Effector CD8-positive, alpha-beta T cell (primary cell): Measurements from ENCODE around the gene DDX39B.
A peak's percentile ranks its signal among the peaks of the same experiment; 100 is the strongest.
"Not testable (repeated sequence)": the region's sequence is repeated elsewhere in the genome, so short reads cannot be mapped to it uniquely, and the experiment has no call there.

Source experiments
- DNase-seq: peaks from one replicate; lab custom pipeline; 2025; lab: John Stamatoyannopoulos, UW
- total RNA-seq, 4 experiments: gene quantifications; one replicate each; lab custom pipeline; 2026; lab: John Stamatoyannopoulos, UW

DDX39B gene
- 113 to 159 (median 158) reads per million in 4 experiments for total RNA-seq

DNA sequence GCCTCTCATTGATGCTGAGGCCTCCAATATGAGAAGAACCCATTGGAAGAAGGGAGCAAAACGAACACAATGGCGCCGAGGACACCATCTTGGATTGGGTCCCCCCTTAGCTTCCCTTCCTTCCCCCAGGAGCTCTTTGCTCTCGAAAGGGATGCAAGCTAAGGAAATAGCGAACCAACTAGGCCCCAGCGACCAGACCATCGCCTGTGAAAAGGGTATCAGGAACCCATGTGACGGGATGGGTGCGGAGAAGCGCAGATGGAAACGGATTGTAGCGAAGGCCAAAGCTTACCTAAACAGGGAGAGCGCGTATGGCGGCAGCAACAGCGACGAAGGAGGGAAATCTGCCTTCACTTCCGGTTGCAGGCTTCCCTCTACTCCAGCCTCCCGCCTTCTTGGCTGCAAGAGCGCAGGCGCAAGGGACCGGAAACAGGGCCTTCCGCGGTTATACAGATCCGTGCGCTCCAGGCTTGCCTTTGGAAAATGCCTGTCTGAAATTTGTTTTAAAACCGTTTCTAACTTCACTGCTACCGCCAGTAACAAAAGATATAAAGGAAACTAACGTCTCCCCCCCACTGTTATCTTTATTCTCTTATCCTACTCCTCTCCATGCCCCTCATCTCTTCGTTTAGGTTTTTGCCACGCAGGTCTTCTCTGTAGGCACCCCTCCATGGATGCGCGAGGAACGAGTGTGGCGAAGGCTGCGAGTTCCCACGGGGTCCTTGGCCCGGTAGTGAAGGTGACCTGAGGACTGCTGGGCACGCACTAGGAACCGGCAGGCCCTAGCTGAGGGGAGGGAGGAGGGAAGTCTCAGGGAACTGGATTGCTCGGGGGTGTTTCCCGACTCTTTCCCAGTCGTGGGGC, at the start of gene DDX39B:
Gene DDX39B (minus strand): TSS at position 346 of the 864 bp plus-strand sequence. CDS start 1,471 bp downstream, outside the sequence.
- peak; percentile 88 for DNase-seq

DNA sequence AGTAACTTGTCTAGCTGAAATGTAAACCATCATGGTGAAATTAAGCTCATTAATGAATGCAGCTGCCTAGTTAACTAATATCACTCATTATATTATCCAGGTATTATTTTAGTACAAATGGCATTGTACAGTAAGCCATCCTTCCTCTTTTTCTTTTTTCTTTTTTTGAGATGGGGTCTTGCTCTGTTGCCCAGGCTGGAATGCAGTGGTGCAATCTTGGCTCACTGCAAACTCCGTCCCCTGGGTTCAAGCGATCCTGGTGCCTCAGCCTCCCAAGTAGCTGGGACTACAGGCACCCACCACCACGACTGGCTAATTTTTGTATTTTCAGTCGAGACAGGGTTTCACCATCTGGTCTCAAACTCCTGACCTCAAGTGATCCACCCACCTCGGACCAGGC, 48.9 kb upstream of the DDX39B start:
- not testable (repeated sequence) for DNase-seq

DNA sequence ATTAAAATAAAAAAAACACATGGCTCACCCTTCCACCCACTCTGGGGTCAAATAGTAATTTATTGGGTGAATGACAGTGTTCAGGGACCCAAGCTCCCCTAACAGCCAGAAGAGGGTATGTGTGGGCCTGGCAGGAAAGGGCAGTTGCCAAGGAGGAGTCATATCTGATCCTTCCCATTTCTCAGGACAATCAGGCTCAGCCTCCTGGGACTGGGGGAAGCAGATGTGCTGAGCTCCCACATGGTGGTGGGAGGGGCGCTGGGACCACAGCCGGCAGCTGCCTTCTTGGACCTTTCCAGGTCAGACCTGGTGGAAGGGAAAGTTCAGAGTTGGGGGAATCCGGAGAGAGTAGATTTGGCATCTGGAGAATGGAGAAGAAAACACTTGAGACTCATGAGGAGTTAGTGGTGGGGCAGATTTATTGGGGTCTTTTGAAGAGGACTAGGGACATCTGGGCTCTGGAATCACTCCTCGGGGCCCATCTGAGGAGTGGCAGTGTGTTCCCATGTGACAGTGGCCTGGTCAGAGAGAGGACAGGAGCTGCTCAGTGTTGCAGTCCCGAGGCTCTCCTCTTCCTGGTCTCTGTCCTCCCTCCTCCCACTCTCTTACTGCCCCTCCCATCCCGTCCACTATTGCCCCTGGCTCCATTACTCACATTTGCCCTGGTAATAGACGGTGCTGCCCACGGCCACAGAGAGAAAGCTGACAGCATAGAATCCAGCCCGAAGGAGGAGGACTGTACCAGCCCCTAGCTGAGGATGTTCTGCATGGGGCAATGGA, 47.3 kb upstream of the DDX39B start:
- DNase-seq, result no peak

DNA sequence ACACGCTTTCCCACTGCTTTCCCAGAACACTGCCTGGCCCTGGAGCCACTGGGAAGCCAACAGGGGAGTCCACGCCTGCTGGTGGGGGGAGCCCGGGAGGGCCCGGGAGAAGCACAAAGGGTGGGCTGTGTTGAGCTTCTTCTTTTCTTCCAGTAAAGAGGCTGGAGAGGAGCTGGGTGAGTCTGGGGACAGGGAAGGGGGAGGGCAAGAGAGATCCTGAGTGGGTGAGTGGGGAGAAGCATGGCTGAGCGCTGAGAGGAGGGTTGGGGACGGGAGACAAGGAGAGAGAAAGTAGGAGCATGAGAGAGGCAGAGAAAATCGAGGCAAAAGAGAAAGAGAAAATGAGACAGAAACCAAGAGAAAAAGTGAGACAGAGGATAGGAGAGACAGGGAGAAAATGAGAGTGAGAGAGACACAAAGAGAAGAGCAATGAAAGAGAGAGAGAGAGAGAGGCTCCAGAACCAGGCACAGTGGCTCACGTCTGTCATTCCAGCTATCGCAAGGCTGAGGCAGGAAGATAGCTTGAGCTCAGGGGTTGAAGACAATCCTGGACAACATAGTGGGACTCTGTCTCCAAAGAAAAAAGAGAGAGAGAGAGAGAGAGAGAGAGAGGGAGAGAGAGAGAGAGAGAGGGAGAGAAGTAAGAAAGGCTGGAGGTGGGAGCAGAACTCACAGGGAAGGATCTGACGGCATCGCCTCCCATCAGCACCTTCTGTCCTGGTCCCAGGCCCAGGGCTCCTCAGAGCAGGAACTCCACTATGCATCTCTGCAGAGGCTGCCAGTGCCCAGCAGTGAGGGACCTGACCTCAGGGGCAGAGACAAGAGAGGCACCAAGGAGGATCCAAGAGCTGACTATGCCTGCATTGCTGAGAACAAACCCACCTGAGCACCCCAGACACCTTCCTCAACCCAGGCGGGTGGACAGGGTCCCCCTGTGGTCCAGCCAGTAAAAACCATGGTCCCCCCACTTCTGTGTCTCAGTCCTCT, 46.3 kb upstream of the DDX39B start:
- no peak for DNase-seq

DNA sequence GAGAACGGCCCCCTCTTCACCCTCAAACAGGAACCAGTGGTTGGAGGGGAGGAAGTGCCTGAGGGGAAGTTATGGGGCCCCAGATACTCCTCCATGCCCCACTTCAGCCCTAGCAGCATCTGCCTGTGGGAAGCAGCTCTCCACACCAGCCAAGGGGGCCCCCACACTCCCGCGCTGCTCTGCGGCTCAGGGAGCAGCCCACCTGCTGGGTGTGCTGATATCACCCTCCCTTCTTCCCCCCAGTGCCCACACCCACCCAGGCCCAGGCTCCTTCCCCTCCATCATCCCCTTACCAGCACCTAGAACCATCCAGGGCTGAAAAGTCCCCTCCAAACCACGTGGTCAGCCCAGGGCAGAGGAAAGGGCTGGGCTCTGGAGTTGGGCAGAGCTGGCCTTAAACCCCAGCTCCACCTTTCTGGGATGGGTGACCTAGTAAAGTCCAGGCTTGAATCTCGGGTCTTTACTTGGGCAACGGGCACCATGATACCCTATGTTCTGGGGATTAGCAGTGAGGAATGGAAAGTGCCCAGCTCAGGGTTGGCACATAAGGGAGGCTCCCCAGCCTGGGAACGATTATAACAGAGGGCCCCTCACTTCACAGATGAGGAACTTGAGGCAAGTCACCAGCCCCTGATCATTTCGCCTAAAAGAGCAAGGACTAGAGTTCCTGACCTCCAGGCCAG, 44.9 kb upstream of the DDX39B start:
- no peak for DNase-seq

DNA sequence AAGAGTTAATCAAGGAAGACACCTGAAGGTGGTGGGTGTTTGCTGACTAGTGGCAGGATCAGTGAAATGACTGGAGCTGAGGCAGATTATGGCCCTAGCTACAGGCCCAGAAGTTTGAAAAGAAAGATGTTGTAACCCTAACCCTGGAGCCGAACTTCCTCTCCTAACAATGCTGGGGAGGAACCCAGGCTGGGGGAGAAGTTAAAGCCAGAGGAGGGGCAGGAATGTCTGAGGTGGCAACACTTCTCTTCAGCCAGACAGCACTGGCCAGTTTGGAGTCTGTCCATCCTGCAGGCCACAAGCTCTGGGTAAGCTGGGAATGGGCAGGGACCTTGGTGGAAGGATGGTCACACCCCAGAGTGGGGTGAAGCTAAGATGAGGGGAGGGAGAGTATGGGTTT, 44.2 kb upstream of the DDX39B start, which contains the start of gene LST1:
Gene LST1 (plus strand): TSS at position 270 of the 400 bp plus-strand sequence. CDS start 1,023 bp downstream, outside the sequence.
- DNase-seq, result no peak

DNA sequence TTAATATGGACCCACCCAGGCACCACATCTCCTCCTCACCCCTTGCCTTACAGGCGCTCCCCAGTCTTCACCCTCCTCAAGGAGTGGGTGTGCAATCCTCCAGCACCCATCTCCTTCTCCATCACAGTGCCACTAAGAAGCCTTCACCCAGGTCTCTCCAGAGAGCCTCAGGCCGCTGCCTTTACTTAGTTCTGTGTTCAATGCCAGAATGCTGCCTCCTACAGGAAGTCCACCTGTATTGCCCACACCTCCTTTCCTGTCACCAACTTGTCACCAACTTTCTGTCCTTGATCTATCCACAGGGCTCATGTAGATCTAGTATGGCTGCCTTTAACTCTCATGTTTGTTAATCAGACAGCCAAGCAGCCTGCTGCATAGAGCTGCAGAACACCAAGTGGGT, 43.7 kb upstream of the DDX39B start:
- DNase-seq, result no peak

DNA sequence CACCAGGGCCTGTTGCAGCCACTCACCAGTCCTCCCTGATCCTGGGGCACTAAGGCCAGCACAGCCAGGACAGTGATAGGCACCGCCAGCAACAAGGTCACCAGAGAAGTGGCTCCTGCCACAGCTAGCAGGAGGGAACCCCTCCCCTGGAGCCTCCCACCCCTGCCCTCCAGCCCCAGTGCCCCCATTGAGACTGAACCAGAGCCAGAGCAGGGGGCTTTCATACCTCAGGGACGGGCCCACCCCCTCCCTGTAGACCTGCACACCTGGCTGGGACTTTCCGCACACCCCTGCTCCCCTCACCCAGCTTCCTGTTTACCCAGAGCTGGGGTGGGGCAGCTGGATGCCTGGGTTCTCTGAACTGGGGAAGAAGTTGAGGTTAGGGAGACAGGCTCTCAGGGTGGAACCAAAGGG, 40.4 kb upstream of the DDX39B start, which contains the start of gene LTB:
Gene LTB (minus strand): TSS at position 195 of the 414 bp plus-strand sequence. CDS start 7 bp downstream, at position 188.
- DNase-seq, result peak; percentile 70

DNA sequence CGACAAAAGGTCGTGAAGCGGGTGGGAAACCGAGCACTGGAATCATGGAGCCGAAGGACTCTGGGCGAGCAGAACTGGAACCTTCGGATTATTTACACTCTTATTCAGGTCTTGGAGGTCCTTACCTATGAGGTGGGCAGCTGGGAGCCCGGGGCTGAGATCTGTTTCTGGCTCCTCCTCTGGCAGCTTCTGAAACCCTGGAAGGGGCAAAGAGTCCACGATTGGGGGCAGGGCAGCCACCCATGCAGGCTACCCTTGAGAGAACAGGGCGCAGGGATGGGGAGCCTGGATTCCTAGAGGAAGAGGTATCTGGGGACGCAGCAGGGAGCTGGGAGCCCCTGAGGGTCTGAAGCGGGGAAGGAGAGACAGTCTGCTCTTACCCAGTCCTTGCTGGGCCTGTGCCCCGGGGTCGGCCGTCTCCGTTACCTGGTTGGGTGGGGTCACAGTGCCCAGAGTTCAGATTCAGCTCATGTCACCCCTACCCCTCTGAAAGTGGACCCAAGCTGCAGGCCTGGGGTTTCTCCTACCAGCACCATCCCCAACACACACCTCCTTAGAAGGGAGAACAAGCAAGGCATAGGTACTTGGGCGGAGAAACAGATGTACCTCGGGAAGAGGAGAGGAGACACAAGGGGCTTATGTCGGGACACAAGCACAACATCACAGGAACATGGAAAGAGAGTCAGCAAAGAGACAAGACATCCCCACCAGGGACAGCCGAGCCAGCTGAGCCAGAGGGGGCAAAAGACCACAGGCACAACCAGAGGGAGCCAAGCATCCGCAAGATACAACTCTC, 39.8 kb upstream of the DDX39B start:
- DNase-seq, result no peak

DNA sequence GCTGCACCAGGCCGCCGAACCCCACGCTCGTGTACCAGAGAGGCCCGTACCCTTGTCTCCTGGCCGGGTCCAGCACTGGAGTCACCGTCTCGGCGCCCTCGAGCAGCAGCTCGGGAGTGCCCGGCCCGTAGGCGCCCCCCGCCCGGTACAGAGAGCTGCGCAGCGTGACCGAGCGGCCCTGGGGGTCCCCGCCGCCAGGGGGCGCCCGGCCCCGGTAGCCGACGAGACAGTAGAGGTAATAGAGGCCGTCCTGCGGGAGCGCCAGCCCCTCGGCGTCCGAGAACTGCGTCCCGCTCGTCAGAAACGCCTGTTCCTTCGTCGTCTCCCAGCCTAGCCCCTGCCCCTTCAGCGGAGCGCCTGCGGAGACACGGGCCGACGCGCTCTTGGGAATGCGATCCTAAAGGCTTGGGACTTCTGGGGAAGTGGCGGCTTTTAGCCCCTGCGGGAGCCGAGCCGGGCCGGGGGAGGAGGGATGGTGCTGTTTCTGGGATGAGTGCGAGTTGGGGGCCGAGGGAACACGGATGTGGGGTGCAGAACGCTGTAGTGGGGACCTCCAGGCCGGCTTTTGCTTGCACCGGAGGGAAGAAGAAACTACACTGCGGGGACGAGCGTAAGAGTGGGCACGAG, 39.1 kb upstream of the DDX39B start:
- DNase-seq, result peak; percentile 83

DNA sequence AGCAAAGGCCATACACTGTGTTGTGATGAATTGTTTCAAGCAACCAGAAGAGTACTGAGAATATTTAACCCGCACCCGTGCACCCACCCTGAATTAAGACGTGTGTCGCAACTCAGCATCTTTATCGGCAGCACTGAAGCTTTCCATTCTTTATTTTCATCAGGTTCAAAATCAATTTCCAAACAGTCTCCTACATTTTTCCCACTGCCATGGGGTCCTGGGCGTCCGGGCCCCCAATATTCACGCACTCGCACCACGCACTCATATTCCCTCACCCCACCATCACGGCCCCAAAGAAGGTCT, 38.6 kb upstream of the DDX39B start:
- DNase-seq, result no peak

DNA sequence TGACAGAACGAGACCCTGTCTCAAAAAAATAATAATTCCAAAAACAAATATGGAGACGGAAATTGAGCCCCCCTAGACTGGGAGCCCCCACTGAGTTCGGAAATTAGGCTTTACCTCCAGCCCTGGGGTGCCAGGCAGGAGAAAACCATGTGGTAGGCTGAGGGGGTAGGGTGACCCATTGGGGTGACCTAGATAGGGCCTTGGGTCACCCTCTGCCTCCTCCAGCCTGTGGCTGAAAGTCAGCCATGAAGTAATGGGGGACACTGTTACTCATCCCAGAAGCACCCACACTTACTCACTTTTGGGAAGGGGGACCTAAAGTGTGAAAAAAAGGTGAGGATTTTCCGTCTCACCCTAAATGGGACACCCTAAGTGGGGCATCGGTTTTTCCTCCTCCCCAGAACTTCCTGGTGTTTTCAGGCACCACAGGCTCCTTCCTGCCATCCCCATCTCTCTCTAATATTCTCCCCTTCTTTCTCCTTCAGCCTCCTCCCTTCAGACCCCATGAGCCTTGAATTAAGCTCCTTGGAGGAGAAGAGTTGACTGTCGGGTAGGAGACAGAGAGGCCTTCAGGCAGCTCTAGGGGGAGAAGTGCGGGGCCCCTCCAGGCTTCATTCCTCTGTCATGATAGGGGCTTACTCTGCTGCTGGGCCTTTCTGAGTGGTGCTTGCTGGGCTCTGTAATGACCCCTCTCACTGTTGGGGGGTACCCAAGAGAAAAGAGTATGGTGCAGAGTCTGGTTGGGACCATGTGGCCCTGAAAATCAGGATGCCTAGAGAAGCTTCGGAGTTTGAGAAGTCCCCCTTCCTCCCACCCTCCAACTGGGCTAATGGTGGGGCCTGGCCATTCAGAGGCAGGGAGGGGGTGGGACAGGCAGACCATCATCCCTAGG, 38.0 kb upstream of the DDX39B start:
- DNase-seq, result no peak

DNA sequence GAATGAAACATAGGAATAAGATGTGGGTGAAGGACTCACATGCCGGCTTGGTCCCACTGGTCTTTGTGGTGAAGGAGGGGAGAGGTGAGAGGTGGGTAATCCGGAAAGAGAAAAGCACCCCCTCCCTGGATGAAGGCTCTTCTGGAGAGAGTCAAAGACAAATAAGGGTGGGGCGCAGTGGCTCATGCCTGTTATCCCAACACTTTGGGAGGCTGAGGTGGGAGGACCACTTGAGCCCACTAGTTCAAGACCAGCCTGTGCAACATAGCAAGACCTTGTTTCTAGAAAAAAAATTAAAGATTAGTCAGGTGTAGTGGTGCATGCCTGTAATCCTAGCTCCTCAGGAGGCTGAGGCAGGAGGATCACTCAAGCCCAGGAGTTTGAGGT, 37.3 kb upstream of the DDX39B start:
- no peak for DNase-seq

DNA sequence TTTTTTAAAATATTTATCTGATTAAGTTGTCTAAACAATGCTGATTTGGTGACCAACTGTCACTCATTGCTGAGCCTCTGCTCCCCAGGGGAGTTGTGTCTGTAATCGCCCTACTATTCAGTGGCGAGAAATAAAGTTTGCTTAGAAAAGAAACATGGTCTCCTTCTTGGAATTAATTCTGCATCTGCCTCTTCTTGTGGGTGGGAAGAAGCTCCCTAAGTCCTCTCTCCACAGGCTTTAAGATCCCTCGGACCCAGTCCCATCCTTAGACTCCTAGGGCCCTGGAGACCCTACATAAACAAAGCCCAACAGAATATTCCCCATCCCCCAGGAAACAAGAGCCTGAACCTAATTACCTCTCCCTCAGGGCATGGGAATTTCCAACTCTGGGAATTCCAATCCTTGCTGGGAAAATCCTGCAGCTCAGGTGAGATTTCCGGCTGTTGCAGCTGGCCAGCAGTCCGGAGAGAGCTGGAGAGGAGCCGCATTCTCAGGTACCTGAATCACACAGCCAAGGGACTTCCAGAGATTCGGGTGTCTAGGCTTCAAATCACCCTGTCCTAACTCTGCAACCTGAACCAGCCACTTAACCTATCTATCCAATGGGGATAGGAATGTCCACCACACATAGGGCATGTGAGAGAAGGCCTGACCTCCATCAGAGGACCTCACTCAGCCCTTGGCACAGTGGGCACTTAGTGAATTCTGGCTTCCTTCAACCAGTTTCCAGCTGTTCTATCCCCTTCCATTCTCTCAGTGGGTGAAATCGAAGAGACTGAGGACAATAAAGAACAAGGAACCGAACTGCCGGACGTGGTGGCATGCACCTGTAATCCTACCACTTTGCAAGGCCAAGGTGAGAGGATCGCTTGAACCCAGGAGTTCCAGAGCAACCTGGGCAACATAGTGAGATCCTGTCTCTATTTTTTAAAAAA, 36.6 kb upstream of the DDX39B start:
- DNase-seq, result no peak

DNA sequence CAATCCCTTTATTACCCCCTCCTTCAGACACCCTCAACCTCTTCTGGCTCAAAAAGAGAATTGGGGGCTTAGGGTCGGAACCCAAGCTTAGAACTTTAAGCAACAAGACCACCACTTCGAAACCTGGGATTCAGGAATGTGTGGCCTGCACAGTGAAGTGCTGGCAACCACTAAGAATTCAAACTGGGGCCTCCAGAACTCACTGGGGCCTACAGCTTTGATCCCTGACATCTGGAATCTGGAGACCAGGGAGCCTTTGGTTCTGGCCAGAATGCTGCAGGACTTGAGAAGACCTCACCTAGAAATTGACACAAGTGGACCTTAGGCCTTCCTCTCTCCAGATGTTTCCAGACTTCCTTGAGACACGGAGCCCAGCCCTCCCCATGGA, 35.8 kb upstream of the DDX39B start:
- DNase-seq, result no peak

DNA sequence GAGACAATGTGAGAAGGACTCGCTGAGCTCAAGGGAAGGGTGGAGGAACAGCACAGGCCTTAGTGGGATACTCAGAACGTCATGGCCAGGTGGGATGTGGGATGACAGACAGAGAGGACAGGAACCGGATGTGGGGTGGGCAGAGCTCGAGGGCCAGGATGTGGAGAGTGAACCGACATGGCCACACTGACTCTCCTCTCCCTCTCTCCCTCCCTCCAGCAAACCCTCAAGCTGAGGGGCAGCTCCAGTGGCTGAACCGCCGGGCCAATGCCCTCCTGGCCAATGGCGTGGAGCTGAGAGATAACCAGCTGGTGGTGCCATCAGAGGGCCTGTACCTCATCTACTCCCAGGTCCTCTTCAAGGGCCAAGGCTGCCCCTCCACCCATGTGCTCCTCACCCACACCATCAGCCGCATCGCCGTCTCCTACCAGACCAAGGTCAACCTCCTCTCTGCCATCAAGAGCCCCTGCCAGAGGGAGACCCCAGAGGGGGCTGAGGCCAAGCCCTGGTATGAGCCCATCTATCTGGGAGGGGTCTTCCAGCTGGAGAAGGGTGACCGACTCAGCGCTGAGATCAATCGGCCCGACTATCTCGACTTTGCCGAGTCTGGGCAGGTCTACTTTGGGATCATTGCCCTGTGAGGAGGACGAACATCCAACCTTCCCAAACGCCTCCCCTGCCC, 35.2 kb upstream of the DDX39B start:
- no peak for DNase-seq
